ENCODE data around the gene ATP7B. TPM values are rescaled to one million over a fixed set of nuclear protein-coding genes. Genes with fewer than 3 reads are reported as not detected.
A peak's percentile ranks its signal among the peaks of the same experiment; 100 is the strongest.

ATP7B gene
- total RNA-seq, 1 donor from 2014 or later = 6.3 TPM

DNA sequence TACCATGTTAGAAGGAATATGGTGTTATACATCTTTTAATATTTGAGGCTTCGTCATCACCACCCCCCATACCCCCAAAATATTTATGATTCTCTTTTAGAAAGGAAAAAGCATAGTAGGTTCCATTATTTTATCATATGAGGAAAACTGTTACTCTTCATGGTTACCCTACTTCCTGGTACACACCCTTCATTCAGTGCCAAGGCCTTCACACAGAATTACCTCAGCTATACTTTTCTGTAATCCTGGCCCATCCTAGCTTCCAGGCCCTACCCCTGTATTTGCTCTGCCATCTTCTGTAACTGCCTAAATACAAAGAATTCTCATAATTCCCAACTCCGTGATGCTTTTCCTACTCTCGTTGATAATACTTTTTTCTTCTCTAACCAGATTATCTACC is 8.9 kb upstream of the ATP7B start:
- intact Hi-C loops (cut with DNase I) = no loop called here

DNA sequence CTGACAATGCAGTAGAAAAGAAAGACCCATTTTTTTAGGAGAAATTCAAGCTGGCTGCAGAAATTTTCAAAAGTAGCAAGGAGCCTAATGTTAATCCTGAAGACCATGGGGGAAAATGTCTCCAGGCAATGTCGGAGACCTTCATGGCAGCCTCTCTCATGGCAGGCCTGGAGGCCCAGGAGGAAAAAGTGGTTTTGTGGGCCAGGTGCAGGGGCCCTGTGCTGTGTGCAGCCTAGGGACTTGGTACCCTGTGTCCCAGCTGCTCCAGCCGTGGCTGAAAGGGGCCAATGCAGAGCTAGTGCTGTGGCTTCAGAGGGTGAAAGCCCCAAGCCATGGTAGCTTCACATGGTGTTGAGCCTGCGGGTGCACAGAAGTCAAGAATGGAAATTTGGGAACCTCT is 5.0 kb upstream of the ATP7B start:
- DNase-seq = no peak
- intact Hi-C loops (cut with DNase I) = no loop called here
- peaks cover 41% of the 10 kb centered on the region for H3K36me3 ChIP-seq

More for the DNA sequence above, 8.9 kb upstream of the ATP7B start:
- Histone ChIP-seq H3K4me1 (peaks cover 1% of the 10 kb centered on the region), H3K4me3 (no peak overlapping the region), H3K9me3 (no peaks in the 10 kb centered on the region), H3K27me3 (ENCODE audit: low read depth) (no peaks in the 10 kb centered on the region), H3K27ac (no peak overlapping the region), H3K36me3 (peaks cover 78% of the 10 kb centered on the region)
- TF ChIP-seq, protein P1, sequence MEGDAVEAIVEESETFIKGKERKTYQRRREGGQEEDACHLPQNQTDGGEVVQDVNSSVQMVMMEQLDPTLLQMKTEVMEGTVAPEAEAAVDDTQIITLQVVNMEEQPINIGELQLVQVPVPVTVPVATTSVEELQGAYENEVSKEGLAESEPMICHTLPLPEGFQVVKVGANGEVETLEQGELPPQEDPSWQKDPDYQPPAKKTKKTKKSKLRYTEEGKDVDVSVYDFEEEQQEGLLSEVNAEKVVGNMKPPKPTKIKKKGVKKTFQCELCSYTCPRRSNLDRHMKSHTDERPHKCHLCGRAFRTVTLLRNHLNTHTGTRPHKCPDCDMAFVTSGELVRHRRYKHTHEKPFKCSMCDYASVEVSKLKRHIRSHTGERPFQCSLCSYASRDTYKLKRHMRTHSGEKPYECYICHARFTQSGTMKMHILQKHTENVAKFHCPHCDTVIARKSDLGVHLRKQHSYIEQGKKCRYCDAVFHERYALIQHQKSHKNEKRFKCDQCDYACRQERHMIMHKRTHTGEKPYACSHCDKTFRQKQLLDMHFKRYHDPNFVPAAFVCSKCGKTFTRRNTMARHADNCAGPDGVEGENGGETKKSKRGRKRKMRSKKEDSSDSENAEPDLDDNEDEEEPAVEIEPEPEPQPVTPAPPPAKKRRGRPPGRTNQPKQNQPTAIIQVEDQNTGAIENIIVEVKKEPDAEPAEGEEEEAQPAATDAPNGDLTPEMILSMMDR (IDR thresholded peaks at IDR 0.05) = no peak
- DNase-seq (no peak), ATAC-seq (no peak)

DNA sequence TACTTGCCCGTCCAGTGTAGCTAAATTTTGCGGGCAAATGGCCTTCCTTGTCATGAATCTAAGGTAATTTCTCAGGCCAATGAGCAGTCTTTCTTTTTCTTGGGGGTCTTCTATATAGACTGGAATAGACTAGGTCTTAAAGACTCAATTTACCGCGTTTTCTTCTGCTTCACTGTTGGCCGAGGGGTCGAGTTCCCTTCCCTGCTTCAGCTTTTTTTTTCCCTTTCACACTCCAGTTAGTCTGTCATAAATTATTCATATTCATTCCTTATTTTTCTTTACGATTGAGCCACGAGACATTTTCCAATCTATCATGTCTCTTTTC is 1.2 kb upstream of the ATP7B start:
- peak overlapping the region; percentile 74 for H3K4me3 ChIP-seq
- H3K36me3 ChIP-seq = peaks cover 9% of the 10 kb centered on the region
- H3K9me3 ChIP-seq = no peaks in the 10 kb centered on the region
- peak overlapping the region; percentile 73 for H3K27ac ChIP-seq
- intact Hi-C loops (cut with DNase I) = no loop called here
- peaks cover 17% of the 10 kb centered on the region for H3K4me1 ChIP-seq
- H3K27me3 ChIP-seq (ENCODE audit: low read depth) = peaks cover 4% of the 10 kb centered on the region
- TF ChIP-seq, protein P1 (IDR thresholded peaks at IDR 0.05) = no peak
- ATAC-seq = no peak
- no peak for DNase-seq

More for the DNA sequence above, 5.0 kb upstream of the ATP7B start:
- Histone ChIP-seq H3K9me3 (no peaks in the 10 kb centered on the region), H3K4me3 (no peak overlapping the region), H3K27ac (no peak overlapping the region), H3K4me1 (peaks cover 17% of the 10 kb centered on the region), H3K27me3 (ENCODE audit: low read depth) (no peaks in the 10 kb centered on the region)
- TF ChIP-seq, protein P1 (IDR thresholded peaks at IDR 0.05) = no peak
- no peak for ATAC-seq

DNA sequence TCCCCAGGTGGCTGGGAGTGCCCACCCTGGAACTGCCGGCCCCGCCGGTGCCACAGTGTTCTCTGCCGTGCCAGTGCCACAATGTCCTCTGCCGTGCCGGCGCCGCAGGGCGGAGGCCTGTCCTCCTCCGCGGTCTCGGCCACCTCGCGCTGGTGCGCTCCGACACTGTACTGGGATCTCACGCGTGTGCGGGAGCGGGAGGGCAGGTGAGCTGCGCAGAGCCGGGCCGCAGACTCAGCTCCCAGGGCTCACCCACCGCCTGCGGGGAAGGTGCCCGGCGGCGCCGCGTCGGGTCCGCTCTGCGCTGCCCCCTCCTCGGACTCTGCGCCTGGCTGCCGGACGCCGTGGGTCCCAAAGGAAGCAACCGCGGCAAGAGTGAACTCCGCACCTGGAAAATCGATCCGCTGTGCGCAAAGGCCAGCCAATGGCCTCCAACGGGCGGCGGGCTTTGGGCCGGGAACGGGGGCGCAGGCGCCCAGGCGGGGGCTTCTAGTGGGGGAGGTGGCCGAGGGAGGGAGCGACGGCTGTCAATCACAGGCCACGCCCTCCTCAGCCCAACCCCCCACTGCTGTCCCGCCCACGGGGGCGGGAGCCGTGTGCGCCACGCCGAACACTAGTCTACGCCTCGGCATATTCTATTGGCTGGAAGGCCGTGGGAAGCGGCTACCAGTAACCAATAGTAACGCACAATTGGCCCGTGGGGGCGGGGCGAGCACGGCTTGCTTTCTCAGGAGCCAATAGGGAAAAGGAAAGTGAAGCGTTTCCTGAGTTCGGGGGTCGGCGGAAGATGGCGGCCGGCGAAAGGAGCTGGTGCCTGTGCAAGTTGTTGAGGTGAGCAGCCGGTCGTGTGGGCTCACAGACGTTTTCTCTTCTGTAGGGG is 622 bp upstream of the ATP7B start, which contains the start of gene ALG11:
Gene ALG11, plus strand, starts transcription at position 767 of the 880 bp plus-strand sequence. Its CDS starts 21 bp downstream, at position 788.
- ATAC-seq = peak; percentile 100

DNA sequence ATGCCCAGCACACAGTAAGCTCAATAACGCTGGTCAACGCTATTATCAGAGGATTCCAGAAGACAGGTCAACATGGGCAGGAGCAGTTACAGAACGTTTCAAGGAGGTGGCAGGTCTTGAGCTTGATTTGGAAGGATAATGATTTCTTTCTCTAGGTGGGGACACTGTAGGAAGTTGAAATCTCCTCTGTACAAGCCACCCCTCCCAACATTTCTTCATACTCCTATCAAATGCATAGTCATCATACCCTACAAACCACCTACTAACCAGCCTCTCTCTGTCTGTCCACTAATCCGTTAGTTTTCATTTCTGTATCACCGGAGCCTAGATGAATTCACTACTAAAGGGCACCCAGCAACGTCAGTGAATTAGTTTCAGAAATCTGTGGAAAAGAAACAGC is 1.3 kb downstream of the ATP7B start:
- peaks cover 17% of the 10 kb centered on the region for H3K4me1 ChIP-seq
- H3K9me3 ChIP-seq = no peaks in the 10 kb centered on the region
- no peak for ATAC-seq
- H3K27ac ChIP-seq = no peak overlapping the region
- H3K4me3 ChIP-seq = peak overlapping the region; percentile 74
- TF ChIP-seq, protein P1 (IDR thresholded peaks at IDR 0.05) = no peak
- intact Hi-C loops (cut with DNase I) = no loop called here
- peaks cover 4% of the 10 kb centered on the region for H3K27me3 ChIP-seq (ENCODE audit: low read depth)
- DNase-seq = no peak
- no peaks in the 10 kb centered on the region for H3K36me3 ChIP-seq

More for the DNA sequence above, 622 bp upstream of the ATP7B start, which contains the start of gene ALG11:
- Histone ChIP-seq H3K4me3 (peak within 1 kb of the TSS; percentile 74), H3K4me1 (peaks cover 17% of the 10 kb centered on the region), H3K27me3 (ENCODE audit: low read depth) (peaks cover 4% of the 10 kb centered on the region), H3K27ac (peak within 1 kb of the TSS; percentile 73), H3K9me3 (no peaks in the 10 kb centered on the region), H3K36me3 (peaks cover 5% of the 10 kb centered on the region)
- TF ChIP-seq, protein P1 (IDR thresholded peaks at IDR 0.05) = no peak
- intact Hi-C loops (cut with DNase I) = no loop called here
- peak; percentile 99 for DNase-seq
